ENCODE results near the gene RXFP4.

DNA sequence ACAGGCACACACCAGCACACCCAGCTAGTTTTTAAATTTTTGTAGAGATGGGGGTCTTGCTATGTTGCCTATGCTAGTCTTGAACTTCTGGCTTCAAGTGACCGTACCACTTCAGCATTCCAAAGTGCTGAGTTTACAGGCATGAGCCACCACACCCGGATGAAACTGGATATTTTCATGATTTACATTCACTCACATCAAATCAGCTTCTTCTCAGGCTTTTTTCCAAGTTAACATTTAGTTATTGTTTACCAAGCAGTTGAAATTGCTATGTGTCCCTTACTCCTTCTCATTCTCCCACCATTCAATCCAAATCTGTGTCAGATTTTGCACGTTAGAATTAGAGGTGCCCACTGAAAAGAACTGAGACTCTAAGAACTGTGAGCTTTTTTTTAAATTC lies 48.6 kb upstream of the RXFP4 start:
- TF ChIP-seq, protein P1, sequence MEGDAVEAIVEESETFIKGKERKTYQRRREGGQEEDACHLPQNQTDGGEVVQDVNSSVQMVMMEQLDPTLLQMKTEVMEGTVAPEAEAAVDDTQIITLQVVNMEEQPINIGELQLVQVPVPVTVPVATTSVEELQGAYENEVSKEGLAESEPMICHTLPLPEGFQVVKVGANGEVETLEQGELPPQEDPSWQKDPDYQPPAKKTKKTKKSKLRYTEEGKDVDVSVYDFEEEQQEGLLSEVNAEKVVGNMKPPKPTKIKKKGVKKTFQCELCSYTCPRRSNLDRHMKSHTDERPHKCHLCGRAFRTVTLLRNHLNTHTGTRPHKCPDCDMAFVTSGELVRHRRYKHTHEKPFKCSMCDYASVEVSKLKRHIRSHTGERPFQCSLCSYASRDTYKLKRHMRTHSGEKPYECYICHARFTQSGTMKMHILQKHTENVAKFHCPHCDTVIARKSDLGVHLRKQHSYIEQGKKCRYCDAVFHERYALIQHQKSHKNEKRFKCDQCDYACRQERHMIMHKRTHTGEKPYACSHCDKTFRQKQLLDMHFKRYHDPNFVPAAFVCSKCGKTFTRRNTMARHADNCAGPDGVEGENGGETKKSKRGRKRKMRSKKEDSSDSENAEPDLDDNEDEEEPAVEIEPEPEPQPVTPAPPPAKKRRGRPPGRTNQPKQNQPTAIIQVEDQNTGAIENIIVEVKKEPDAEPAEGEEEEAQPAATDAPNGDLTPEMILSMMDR (conservative IDR thresholded peaks at IDR 0.05): no peak
- TF ChIP-seq ZFX (IDR thresholded peaks at IDR 0.05): no peak
